HG02798 (cell line): ENCODE measurements around the gene TTLL5.

Source experiments
- ATAC-seq: cut with Tn5 transposase; IDR thresholded peaks from one replicate; pipeline ENCODE4 v1.9.1; 2021; ENCODE audit warnings: mild to moderate bottlenecking; ENCODE audit not compliant: unreplicated experiment, poor library complexity

Gene TTLL5

GRCh38 chr14:75854111-75854799, 193.2 kb downstream of the TTLL5 start:
- no peak for ATAC-seq

DNA sequence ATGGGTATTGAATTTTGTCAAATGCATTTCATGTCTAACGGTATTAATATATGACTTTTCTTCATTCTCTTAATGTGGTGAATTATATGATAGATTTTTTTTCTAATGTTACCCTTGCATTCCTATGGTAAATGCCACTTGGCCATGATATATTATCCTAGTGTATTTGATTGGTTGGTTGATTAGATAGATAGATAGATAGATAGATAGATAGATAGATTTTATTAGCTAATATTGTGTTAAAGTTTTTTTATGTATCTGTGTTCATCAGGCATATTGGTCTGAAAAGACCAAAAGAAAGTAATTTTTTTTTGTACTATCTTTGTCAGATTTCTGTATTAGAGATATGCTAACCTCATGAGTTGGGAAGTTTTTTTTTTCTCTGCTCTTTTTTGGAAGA, 196.2 kb downstream of the TTLL5 start:
- no peak for ATAC-seq

DNA sequence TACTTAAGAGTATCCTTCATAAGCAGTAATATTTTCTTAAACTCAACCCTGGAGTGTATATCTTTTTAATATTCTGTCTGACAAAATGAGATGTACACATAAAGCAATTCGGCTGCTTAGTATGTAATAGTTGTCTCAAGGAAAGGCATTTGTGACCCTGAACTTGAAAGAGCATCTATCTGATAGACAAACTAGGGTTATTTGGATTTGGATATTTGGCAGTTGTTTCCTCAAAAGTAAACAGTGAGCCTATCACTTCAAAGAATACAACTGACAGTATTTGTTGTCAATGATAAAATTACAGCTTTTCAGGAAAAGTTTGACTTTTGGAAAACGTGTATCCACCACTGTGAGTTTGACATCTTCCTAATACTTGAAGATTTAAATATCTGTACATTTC, 197.3 kb downstream of the TTLL5 start:
- ATAC-seq, result no peak

- ATAC-seq, result no peak
Observed at GRCh38 chr14:75859746-75860145, 198.7 kb downstream of the TTLL5 start.

- no peak for ATAC-seq
Observed at GRCh38 chr14:75860561-75861160, 199.6 kb downstream of the TTLL5 start.

- no peak for ATAC-seq
Observed at GRCh38 chr14:75861161-75861621, 200.1 kb downstream of the TTLL5 start.

GRCh38 chr14:75863221-75863620, 202.2 kb downstream of the TTLL5 start:
- no peak for ATAC-seq

DNA sequence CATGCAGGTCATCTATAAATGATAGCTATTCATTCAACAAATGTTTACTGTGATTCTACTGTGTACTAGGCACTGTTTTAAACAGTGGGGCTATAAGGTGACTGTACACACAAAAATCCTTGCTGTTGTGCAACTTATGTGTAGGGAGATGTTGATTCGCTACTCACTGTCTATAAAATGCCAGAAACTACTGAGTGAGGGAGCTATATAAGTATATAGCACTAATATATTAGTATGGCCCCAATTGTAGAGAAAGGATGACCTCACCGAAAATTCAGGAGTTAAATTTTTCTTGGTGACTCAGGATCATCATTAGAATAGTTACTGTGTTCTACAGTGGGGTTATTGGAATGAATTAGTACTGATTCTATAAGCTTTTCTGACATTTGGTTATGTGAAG, 203.3 kb downstream of the TTLL5 start:
- no peak for ATAC-seq

- ATAC-seq, result no peak
Observed at GRCh38 chr14:75865531-75865930, 204.5 kb downstream of the TTLL5 start.

- ATAC-seq, result no peak
Observed at GRCh38 chr14:75866970-75867369, 205.9 kb downstream of the TTLL5 start.

DNA sequence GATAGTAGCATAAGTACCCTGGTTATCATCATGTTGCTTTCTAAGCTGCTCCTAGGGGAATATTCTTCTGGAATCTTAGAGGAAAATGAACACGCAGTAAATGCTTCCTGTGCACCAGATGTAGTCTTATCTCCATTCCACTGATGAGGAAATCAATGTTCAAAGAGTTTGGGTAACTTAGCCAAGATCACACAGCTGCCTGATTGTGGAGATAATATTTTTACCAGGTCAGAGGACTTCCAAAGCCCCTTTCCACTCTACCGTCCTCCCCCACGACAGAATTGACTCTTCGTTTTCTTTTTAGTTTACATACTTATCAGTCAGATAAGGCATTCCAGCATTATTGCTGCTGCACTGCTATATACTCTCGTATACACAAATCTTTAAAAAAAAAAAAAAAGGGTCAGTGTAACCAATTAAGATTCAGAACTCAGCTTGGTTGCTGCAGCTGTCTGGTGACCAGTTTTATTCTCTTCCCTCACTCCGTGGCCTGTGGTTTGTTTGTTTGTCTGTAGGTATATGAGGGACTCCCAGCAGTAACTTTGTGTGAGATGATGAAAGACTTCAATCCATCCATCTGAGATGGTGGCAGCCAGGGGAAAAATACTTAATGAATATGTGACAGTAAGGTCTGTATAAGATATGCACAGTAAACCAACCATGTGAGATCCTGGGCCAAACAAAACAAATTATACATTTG, 210.3 kb downstream of the TTLL5 start:
- no peak for ATAC-seq

GRCh38 chr14:75875958-75876357, 214.9 kb downstream of the TTLL5 start:
- ATAC-seq, result peak; percentile 99

DNA sequence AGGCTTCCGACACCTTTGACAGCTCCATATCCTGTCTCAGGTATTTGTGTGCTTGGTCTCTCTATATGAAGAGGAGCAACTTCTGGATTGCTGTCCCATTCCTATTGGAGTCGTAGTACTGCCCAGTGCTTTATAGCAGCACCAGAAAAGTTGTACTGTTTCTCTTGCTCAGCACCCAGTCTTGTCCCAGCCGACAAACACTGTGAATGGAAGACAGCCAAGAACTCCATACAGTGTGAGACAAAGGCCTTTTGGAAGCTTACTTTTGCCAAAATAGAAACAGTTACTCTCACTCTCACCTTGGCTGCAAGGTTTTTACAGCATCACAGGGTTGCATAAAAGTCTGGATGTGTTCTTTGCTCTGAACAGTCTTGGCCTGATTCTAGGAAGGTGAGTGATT, 215.5 kb downstream of the TTLL5 start:
- no peak for ATAC-seq

DNA sequence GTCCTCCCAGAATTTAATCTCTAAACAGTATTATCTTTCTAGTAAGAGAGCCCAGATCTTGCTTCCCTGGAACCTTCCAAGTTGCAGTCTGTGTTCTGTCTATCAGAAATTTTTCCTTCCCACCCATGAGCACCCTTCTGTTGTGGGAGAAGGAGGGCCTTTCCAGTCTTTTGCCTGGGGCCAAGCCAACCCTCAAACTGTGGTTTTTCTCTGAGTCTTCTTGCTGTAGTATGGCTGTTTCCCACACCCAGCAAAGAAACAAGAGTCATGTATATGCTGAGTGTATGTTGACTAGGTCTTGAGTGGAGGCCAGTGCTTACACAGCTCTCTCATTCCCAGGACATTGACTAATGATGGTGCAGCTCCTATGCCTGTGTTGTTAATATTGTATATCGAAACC, 216.2 kb downstream of the TTLL5 start:
- ATAC-seq, result no peak

DNA sequence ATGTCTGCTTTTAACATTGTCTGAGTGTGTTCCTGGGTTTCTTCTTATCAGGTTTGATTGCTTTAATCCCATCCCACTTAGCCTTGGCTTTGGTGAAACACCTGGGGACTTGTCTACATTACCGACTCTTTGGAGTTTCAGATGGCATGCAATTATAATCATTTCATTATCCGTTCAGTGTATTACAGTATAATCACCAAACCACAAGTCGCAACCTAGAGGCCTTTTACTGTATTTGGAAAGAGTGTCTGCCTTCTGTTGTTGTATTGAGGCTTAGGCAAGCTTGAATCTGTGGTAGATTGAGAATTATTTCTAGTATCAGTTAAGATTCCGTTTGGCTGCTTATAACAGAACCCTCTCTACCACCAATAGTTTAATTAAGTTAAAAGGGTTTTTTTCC, 216.8 kb downstream of the TTLL5 start:
- no peak for ATAC-seq

DNA sequence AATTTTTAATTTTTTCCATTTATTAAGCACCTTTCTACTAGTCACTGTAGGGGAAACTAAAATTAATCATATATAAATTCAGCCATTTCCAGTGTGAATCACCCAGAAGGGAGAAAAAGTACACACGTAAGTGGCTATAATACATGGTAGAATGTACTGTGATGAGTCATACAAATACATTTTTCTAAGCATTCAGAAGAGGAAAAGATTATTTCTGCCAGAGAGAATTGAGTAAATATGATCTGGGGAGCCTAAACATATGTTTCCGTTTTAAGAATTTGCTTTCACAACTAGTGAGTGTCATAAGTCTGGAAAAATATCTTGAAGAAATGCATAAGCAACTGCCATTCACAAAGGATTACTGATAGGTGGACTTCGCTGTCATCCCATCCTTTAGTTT, 218.0 kb downstream of the TTLL5 start:
- ATAC-seq, result no peak

DNA sequence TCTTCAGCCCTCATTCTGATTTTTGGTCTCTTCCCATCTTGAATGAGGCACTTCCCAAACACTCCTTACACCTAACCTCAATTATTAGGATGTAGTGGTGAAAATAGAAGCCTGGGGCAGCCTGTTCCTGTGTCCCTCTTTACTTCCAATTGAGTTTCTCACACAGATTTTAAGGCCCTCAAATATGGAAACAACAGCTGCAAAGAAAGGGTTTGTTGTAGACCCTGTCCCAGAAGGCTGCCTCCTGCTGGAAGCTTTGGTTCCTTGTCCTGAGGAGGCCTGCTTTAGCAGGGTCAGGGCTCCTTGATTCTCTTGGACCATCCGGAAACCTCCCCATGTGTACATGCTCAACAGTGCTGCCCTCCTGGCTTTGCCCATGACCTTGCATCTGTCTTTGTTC, 219.5 kb downstream of the TTLL5 start:
- no peak for ATAC-seq

DNA sequence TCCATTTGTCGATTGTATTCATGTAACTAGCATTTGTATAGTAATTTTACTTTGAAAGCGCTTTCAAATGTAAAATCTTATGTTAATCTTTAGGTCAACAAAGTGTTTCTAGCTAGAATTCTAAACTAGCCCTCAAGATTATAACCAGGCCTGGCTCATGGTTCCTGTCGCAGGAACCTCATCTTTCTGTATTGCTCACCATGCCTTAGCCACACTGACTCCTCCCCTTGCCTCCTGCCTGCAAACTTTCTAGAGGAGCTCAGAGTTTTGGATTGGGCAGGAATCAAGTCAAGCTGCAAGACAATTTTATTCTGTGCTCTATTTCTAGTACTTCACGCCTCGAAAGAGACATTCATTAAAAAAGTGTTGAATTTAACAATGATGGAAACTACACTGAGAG, 220.9 kb downstream of the TTLL5 start:
- ATAC-seq, result no peak

GRCh38 chr14:75884198-75884611, 223.2 kb downstream of the TTLL5 start:
- no peak for ATAC-seq

GRCh38 chr14:75885829-75886228, 224.8 kb downstream of the TTLL5 start:
- no peak for ATAC-seq

DNA sequence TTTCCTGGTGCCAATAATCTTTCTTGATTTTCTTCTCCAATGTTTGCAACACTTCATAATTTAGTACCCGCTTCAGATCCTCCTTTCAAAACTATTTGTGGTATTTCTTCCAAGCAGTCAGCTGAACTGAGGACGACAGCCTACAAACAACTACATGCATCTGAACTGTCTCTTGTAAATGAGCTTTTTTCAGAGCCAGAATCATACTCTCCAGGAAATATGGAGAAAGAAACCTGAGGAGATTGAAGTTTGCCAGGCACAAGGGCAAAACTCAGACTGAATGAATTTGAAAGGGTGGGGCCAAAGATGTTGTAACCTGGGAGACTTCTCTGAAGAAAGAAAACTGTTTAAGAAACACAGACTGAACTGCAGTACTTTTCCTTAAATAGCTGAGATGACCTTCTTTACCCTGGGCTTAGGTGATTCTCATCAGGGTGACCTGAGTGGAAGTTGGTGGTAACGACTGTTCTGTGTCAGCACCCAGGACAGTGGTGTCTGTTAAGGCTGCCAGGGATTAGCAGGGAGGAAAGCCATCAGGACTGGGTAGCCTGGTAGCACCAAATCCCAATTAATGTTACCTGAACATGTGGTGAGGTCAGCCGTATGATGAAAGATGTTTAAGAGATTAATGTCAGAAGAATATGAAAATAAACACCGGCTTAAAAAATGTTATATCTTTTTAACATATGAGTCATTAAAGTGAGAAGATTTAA, 225.7 kb downstream of the TTLL5 start:
- no peak for ATAC-seq
